Endothelial cell of coronary artery (primary cell): ENCODE data around the gene MED14. TPM values are rescaled to one million over a fixed set of nuclear protein-coding genes. Genes with fewer than 3 reads are reported as not detected.

ENCODE experiments used
- total RNA-seq: library from RNA; depleted of rRNA; stranded (reverse); fragments of >200 nt; gene quantifications from 2 replicates; pipeline ENCODE4 v1.2.3, GENCODE V29; 2014

The MED14 gene
- 17.2 and 20.6 TPM in 2 replicates for total RNA-seq

GRCh38 chrX:40735325-40736169 is at the start of gene MED14:
TSS of gene MED14 (minus strand) at chrX:40735542. CDS start at chrX:40735412, 130 bp downstream.

GRCh38 chrX:40647307-40648197 is 87.8 kb downstream of the MED14 start, which contains the start of gene CXorf38:
TSS of gene CXorf38 (minus strand) at chrX:40647561. CDS start at chrX:40647520, 41 bp downstream.

GRCh38 chrX:40623139-40623536 is 112.2 kb downstream of the MED14 start, which contains the start of gene MPC1L:
TSS of gene MPC1L (plus strand) at chrX:40623428. CDS start at chrX:40623566, 138 bp downstream.

Other genes with a start within 250 kb of the MED14 start
- 83.4 and 122 TPM in 2 replicates for gene ATP6AP2, start 154.6 kb downstream of the MED14 start, total RNA-seq
- not detected in 2 replicates for gene MPC1L, start 112.1 kb downstream of the MED14 start, total RNA-seq
- 10.3 and 11.1 TPM in 2 replicates for gene CXorf38, start 88.0 kb downstream of the MED14 start, total RNA-seq